HG02981 (cell line): ENCODE results near the gene DOCK9.
"Not testable (repeated sequence)": the region's sequence is repeated elsewhere in the genome, so short reads cannot be mapped to it uniquely, and the experiment has no call there.

Experiments used
- ATAC-seq: cut with Tn5 transposase; IDR thresholded peaks from one replicate; pipeline ENCODE4 v1.9.1; 2021; ENCODE audit warnings: mild to moderate bottlenecking, moderate library complexity; ENCODE audit not compliant: unreplicated experiment

DOCK9 gene

DNA sequence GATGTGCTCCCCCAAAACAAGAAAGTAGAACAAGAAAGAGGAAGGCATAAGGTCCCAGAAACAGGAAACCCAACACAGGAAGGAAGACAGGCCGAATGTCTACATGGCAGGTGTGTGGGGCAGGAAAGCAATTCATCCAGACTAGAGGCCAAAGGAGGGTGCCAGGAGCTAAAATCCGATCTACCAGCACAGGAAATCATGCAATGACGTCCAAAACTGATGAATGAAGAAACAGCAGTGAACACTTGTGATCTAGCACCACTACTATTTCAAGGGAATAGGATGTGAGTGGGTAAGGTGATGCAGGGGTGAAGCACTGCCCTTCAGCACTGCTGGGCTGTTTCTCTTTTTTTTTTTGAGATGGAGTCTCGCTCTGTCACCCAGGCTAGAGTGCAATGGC is 59.1 kb downstream of the DOCK9 start:
- no peak for ATAC-seq

DNA sequence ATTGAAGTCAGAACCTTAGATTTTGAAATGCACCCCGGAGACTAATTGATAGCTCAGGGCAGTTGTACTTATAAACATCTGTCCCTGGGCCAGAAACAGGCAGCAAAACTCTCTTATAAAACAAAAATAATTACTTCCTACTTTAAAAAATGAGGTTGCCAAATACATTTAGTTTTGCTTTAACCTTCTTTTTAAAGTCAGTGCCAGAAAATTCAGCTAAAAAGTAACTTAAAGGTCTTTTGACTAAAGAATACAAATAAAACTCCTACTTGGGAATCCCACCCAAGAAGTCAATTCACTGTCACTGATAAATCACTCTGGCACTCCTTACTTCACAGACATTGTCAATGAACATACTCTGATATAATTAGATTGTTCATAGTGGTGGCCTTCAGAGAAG is 60.7 kb downstream of the DOCK9 start:
- ATAC-seq: no peak

GRCh38 chr13:98916403-98916802 is 61.5 kb downstream of the DOCK9 start:
- no peak for ATAC-seq

- no peak for ATAC-seq
Observed at GRCh38 chr13:98915981-98916380, 61.9 kb downstream of the DOCK9 start.

DNA sequence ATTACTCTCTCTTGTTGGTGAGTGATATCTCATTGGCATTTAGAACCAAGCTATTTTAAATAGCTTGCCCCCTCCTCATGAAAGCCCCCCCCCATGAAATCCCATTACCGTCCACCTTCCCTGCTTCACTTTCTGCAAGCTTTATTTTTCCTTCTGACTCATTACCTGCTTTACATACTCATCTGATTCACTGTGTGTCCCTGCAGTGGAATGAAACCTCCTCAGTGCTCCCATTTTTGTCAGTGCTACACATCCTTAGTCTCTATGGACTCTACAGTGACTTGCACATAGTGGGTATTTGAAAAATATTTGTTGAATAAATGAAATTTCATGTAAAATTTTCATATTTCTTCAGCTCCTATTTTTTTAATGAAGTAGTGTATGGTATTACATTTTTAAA is 62.3 kb downstream of the DOCK9 start:
- no peak for ATAC-seq

DNA sequence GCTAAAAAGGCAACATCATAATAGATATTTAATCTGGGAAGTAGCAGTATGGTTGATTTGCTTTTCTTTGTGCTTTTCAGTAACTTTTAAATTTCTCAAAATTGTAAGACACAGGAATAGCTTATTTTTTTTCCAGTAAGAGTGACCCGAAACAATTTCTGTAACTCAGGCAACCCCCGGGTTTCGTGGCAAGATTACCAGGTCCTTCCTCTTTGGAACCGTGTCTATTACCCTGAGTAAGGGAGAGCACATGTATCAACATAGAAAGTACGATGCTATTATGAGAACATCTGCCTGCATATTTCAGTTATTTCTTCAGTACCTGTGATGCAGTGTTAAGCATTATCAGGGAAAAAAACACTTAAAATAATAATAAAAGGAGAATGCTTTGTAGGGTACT is 64.1 kb downstream of the DOCK9 start:
- ATAC-seq: no peak

- ATAC-seq: no peak
Observed at GRCh38 chr13:98912846-98913245, 65.0 kb downstream of the DOCK9 start.

- ATAC-seq: no peak
Observed at GRCh38 chr13:98910501-98910951, 67.3 kb downstream of the DOCK9 start.

- ATAC-seq: no peak
Observed at GRCh38 chr13:98909016-98909415, 68.8 kb downstream of the DOCK9 start.

DNA sequence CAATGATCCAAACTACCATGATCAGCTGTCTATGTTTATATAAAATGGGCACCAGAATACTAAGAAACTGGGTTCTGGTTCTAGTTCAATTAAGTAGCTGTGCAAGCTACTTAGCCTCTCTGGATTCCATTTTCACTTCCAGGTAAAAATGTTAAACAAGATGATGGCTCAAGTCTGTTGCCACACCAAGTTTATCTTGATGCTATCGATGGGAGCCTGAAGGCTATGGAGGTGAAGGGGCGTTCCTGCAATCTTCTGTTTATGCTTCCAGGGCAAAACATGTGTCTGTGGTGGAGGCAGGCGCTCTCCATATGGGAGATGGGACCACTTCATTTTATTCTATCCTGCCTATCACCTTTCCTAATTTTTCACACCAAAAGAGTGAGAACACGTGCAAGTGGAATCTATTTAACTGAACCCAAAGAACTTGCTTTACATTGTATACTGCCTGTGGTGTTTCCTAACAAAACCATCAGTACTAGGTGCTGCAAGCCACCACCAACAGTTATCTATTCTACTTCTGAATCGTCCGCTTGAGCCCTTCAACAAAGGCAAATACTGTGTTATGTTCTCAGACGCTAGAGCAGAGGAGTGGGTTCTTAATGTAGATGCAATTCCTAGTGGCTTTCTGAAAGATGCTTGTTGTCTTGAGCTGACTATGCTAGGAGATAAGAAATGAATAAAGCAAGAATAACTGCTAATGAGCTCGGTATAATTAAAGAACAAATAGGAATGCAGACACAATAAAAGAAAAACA is 70.9 kb downstream of the DOCK9 start:
- no peak for ATAC-seq

GRCh38 chr13:98905199-98905598 is 72.7 kb downstream of the DOCK9 start:
- ATAC-seq: no peak

DNA sequence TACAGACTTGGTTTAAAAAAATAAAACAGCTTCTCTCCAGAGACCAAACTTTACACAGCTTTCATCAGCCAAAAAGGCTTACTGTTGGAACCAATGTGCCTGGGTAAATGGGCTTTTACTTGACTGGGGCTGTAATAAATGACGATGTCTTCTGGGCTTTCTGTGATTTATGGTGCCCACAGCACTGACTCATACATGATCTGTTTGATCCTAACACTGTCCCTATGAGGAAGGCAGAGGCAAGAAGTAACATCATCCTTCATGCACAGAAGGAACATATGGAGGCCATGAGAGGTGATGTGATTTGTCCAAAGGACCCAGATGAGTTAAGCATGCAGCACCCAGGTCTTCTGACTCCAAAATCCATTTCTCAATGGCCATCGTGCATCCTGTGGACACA is 77.4 kb downstream of the DOCK9 start:
- ATAC-seq: no peak

GRCh38 chr13:98897706-98898105 is 80.2 kb downstream of the DOCK9 start:
- ATAC-seq: no peak

- ATAC-seq: no peak
Observed at GRCh38 chr13:98896868-98897144, 81.1 kb downstream of the DOCK9 start.

- ATAC-seq: no peak
Observed at GRCh38 chr13:98896083-98896867, 81.6 kb downstream of the DOCK9 start.

DNA sequence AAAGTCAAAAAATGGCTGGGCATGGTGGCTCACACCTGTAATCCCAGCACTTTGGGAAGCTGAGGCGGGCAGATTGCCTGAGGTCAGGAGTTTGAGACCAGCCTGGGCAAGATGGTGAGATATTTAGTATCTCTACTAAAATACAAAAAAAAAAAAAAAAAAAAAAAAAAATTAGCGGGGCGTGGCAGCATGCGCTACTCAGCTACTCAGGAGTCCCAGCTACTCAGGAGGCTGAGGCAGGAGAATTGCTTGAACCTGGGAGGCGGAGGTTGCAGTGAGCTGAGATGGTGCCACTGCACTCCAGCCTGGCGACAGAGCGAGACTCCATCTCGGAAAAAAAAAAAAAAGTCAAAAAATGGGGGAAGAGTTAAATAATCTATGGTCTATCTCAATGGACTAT is 83.0 kb downstream of the DOCK9 start:
- not testable (repeated sequence) for ATAC-seq

DNA sequence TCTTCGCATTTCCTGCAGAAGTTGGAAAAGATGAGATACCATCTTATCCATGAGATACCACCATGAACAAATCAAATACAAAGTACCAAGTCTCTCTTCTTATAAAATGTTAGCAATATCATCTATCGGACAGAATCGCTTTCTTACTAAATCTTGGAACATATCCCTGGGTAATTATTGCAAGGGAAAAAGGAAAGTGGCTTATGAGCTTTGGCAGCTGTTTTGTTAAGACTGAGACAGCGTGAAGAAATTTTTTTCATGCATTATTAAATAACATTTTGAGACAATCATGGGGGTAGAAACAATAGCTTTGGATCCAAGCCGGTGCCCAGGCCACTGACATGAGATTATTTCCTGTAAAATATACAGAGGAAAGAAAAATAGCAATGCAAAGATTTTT is 84.5 kb downstream of the DOCK9 start:
- no peak for ATAC-seq

GRCh38 chr13:98892821-98893220 is 85.0 kb downstream of the DOCK9 start:
- ATAC-seq: no peak

DNA sequence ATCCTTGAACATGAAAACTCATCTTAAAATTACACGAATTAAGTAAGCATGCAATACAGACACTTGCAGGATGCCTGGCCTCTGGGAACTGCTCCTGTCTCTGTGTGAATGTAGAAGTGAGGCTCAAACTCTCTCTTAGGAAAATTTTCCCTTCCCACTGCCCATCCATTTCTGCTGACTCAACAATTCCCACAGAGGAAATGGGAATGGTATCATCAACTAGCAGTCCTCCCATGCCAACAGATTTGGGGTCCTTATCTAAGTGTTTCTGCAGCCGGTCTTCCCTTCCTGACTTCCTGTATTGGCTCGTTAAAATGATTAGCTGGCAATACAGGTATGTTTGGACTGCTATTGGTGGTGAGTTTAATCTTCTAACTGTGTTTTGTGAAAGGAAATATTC is 85.8 kb downstream of the DOCK9 start:
- ATAC-seq: no peak

DNA sequence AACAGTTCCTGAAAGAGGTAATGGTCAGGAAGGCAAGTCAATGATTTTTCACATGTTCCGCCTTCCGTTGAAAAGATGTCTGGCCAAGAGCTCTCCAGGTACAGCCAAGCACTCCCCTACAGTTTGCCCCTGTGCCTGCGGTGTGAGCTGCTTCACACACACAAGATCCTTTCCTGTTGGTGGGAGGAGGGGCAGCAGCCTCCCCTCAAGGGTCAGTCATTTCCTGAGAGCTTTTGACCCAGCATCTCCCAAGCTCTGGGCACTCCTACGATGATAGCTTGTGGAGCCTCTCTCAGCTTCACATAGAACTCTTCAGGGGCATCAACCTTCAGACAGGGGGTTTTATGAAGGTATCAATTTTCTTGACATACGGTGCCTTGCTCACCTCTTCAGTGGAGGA is 86.9 kb downstream of the DOCK9 start:
- ATAC-seq: no peak

GRCh38 chr13:98890186-98890585 is 87.7 kb downstream of the DOCK9 start:
- no peak for ATAC-seq

DNA sequence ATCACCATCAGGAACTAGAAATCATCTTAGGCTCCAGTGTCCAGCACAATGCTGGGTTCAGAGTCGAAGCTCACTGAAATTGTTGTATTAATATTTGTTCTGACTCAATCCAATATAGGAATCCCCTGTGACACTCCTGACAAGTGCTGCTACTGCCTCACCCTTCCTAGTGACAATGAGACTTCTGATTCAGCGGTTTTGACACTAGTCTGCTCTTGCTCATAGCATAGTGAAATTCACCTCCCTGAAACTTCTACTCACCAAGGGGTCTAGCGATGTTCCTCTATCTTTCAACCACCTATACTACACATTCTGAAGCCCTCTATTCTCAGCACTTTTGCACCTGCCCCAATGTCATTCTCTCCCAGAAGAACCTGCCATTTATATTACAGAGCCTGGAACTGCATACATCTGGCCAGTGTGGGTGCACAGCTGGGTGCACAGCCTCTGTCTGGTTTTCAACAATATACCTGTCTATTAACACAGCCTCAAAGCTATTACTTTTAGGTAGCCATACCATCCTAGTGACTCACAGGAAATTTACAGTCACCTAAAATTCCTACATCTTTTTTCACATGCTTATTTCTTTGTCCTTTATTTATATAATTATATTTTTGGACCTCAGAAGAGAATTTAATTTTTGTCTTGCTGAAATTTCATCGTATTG is 88.3 kb downstream of the DOCK9 start:
- ATAC-seq: no peak
